Neuronal stem cell (in vitro differentiated cells): ENCODE measurements around the gene PDE6B.

Experiments used
- DNase-seq: peaks from one replicate; pipeline ENCODE4 v3.0.0-alpha.2; 2013; ENCODE audit warnings: low spot score
- H2AFZ ChIP-seq: one replicate; pipeline ENCODE4 v1.6.1; 2013; ENCODE audit warnings: mild to moderate bottlenecking, low read length, inconsistent platforms
- H2AK5ac ChIP-seq: 2 replicates; pipeline ENCODE4 v1.6.1; 2013; ENCODE audit warnings: low read depth, mild to moderate bottlenecking, inconsistent platforms, low read length, moderate library complexity, mixed read lengths
- H2BK120ac ChIP-seq: 2 replicates; pipeline ENCODE4 v1.6.1; 2013; ENCODE audit warnings: low read depth, mild to moderate bottlenecking, inconsistent platforms, low read length, moderate library complexity, mixed read lengths
- H2BK12ac ChIP-seq: one replicate; pipeline ENCODE4 v1.6.1; 2013; ENCODE audit warnings: low read length, inconsistent platforms
- H2BK15ac ChIP-seq: 2 replicates; pipeline ENCODE4 v1.6.1; 2013; ENCODE audit warnings: mild to moderate bottlenecking, low read length, inconsistent platforms, mixed read lengths
- H2BK5ac ChIP-seq: one replicate; pipeline ENCODE4 v1.6.1; 2013; ENCODE audit warnings: inconsistent platforms, mild to moderate bottlenecking, low read length, moderate library complexity
- H3K14ac ChIP-seq: one replicate; pipeline ENCODE4 v1.6.1; 2013; ENCODE audit warnings: low read length, inconsistent platforms
- H3K18ac ChIP-seq: 2 replicates; pipeline ENCODE4 v1.6.1; 2013; ENCODE audit warnings: low read length, inconsistent platforms
- H3K23ac ChIP-seq: 2 replicates; pipeline ENCODE4 v1.6.1; 2013; ENCODE audit warnings: low read depth, mild to moderate bottlenecking, mixed read lengths, low read length, inconsistent platforms; ENCODE audit not compliant: poor library complexity
- H3K27ac ChIP-seq: replicated peaks from 3 replicates; pipeline ENCODE4 v1.5.1; 2013; ENCODE audit warnings: low read length, inconsistent platforms
- H3K27me3 ChIP-seq, 3 experiments: 2 replicates each; pipeline ENCODE4 v1.6.1; 2013; ENCODE audit warnings: low read length in 3 of 3, mild to moderate bottlenecking in 2 of 3, inconsistent platforms in 1 of 3, low read depth in 1 of 3, mixed read lengths in 1 of 3, moderate library complexity in 1 of 3; ENCODE audit not compliant: control insufficient read depth in 3 of 3, insufficient read depth in 3 of 3
- H3K36me3 ChIP-seq, 2 donors: replicated peaks in 1 of 2; 2 replicates each; pipeline ENCODE4 v1.6.1; 2013; ENCODE audit warnings: low read length in 2 of 2; ENCODE audit not compliant: control insufficient read depth in 2 of 2, insufficient read depth in 2 of 2
- H3K4ac ChIP-seq: 2 replicates; pipeline ENCODE4 v1.6.1; 2013; ENCODE audit warnings: inconsistent platforms, mild to moderate bottlenecking, low read length, moderate library complexity
- H3K4me1 ChIP-seq, 2 donors: 1 replicate in 1 of 2; 2 replicates in 1 of 2; pipeline ENCODE4 v1.6.1; 2013; ENCODE audit warnings: low read length in 2 of 2, low read depth in 1 of 2; ENCODE audit not compliant: control insufficient read depth in 2 of 2, insufficient read depth in 1 of 2
- H3K4me2 ChIP-seq: one replicate; pipeline ENCODE4 v1.6.1; 2013; ENCODE audit warnings: mild to moderate bottlenecking, low read length, inconsistent platforms; ENCODE audit not compliant: insufficient read depth, poor library complexity, severe bottlenecking
- H3K4me3 ChIP-seq, 2 donors: 2 replicates each; pipeline ENCODE4 v1.5.1; 2013; ENCODE audit warnings: low read length in 2 of 2, mild to moderate bottlenecking in 2 of 2, inconsistent platforms in 1 of 2, moderate library complexity in 1 of 2
- H3K79me1 ChIP-seq: one replicate; pipeline ENCODE4 v1.6.1; 2013; ENCODE audit warnings: low read depth, mild to moderate bottlenecking, inconsistent platforms, low read length, moderate library complexity
- H3K9ac ChIP-seq: one replicate; pipeline ENCODE4 v1.6.1; 2013; ENCODE audit warnings: mild to moderate bottlenecking, low read depth, low read length, inconsistent platforms; ENCODE audit not compliant: poor library complexity
- H3K9me3 ChIP-seq, 2 donors: replicated peaks in 1 of 2; 2 replicates each; pipeline versions ENCODE3 to v1.6.1; 2013; ENCODE audit warnings: low read length in 2 of 2, mild to moderate bottlenecking in 2 of 2, inconsistent platforms in 1 of 2, low read depth in 1 of 2, mixed read lengths in 1 of 2, moderate library complexity in 1 of 2; ENCODE audit not compliant: control insufficient read depth in 2 of 2, insufficient read depth in 1 of 2
- H4K8ac ChIP-seq: one replicate; pipeline ENCODE4 v1.6.1; 2013; ENCODE audit warnings: low read depth, mild to moderate bottlenecking, inconsistent platforms, low read length, moderate library complexity
- H4K91ac ChIP-seq: one replicate; pipeline ENCODE4 v1.6.1; 2013; ENCODE audit warnings: low read length, low read depth, mild to moderate bottlenecking, inconsistent platforms; ENCODE audit not compliant: poor library complexity
- WGBS, 2 donors: extraction: QIAGEN DNeasy Blood & Tissue Kit; methylation state at CpG; one replicate each; pipeline ENCODE4 v1.1.7; 2013; ENCODE audit warnings: missing lambda C conversion rate in 2 of 2, mixed read lengths in 1 of 2; ENCODE audit not compliant: insufficient read length in 2 of 2, insufficient replicate concordance in 1 of 2; ENCODE audit errors: extremely low coverage in 2 of 2; 5-methylcytosine and 5-hydroxymethylcytosine counted together

PDE6B gene

GRCh38 chr4:658681-659667, 33.6 kb downstream of the PDE6B start:
- H2BK120ac ChIP-seq = no peak overlapping the region

GRCh38 chr4:659851-660250, 34.5 kb downstream of the PDE6B start:
- peaks cover 0 to 15% (median 0%) of the 10 kb centered on the region in 3 experiments for H3K27me3 ChIP-seq
- peak overlapping the region; percentile 83 for H3K23ac ChIP-seq
- H4K8ac ChIP-seq = no peak overlapping the region
- no peak overlapping the region for H4K91ac ChIP-seq
- H3K18ac ChIP-seq = no peak overlapping the region
- no peak overlapping the region for H2BK120ac ChIP-seq
- H3K4me1 ChIP-seq = peaks cover 0 to 6% of the 10 kb centered on the region in 2 donors
- no peak overlapping the region for H2AK5ac ChIP-seq
- no peak overlapping the region for H3K4ac ChIP-seq
- no peak for DNase-seq
- H2BK5ac ChIP-seq = no peak overlapping the region
- no peak overlapping the region for H2BK15ac ChIP-seq
- H3K79me1 ChIP-seq = peaks cover 4% of the 10 kb centered on the region
- H3K4me2 ChIP-seq = no peak overlapping the region
- H2BK12ac ChIP-seq = no peak overlapping the region
- H3K36me3 ChIP-seq = peaks cover 0 to 8% of the 10 kb centered on the region in 2 donors
- H3K9me3 ChIP-seq = peaks cover 0 to 7% of the 10 kb centered on the region in 2 donors
- peak overlapping the region; percentile 61 for H3K14ac ChIP-seq
- no peak overlapping the region for H3K27ac ChIP-seq
- no peak overlapping the region for H3K9ac ChIP-seq
- no CpG with 5 or more reads among the region's 8 CpGs for whole genome bisulfite sequencing, 2 donors
- H2AFZ ChIP-seq = no peak overlapping the region
- peak overlapping the region in 1 of 2 donors; percentile 58 for H3K4me3 ChIP-seq

More at GRCh38 chr4:658681-659667, 33.6 kb downstream of the PDE6B start:
- Histone ChIP-seq H3K79me1 (peaks cover 4% of the 10 kb centered on the region), H2BK5ac (no peak overlapping the region), H2AK5ac (no peak overlapping the region), H3K4me2 (no peak overlapping the region), H4K91ac (peak overlapping the region; percentile 38), H3K4me3 (peak overlapping the region in 1 of 2 donors; percentile 28), H2BK15ac (no peak overlapping the region), H3K9me3 (peaks cover 0 to 7% of the 10 kb centered on the region in 2 donors), H3K14ac (peak overlapping the region; percentile 61), H3K18ac (peak overlapping the region; percentile 38), H3K27me3 (peaks cover 0 to 14% (median 2%) of the 10 kb centered on the region in 3 experiments), H4K8ac (no peak overlapping the region), H3K27ac (no peak overlapping the region), H2BK12ac (no peak overlapping the region), H3K4ac (no peak overlapping the region), H3K4me1 (peaks cover 0 to 3% of the 10 kb centered on the region in 2 donors), H3K36me3 (peaks cover 0 to 8% of the 10 kb centered on the region in 2 donors), H3K9ac (no peak overlapping the region), H2AFZ (no peak overlapping the region), H3K23ac (peak overlapping the region; percentile 83)
- WGBS, 2 donors = no CpG with 5 or more reads among the region's 32 CpGs
- no peak for DNase-seq

GRCh38 chr4:660401-660800, 35.0 kb downstream of the PDE6B start:
- Histone ChIP-seq H2BK12ac (no peak overlapping the region), H3K4ac (no peak overlapping the region), H3K27ac (no peak overlapping the region), H3K23ac (no peak overlapping the region), H2AK5ac (no peak overlapping the region), H2BK5ac (no peak overlapping the region), H3K4me1 (peaks cover 0 to 6% of the 10 kb centered on the region in 2 donors), H3K9ac (no peak overlapping the region), H3K14ac (no peak overlapping the region), H2BK120ac (no peak overlapping the region), H4K91ac (no peak overlapping the region), H3K4me2 (no peak overlapping the region), H3K4me3 (no peak overlapping the region), H3K36me3 (peaks cover 0 to 8% of the 10 kb centered on the region in 2 donors), H3K79me1 (peaks cover 4% of the 10 kb centered on the region), H4K8ac (no peak overlapping the region), H3K18ac (no peak overlapping the region), H2BK15ac (no peak overlapping the region), H3K27me3 (peaks cover 0 to 19% (median 0%) of the 10 kb centered on the region in 3 experiments), H2AFZ (no peak overlapping the region), H3K9me3 (peaks cover 0 to 7% of the 10 kb centered on the region in 2 donors)
- WGBS, 2 donors = no CpG with 5 or more reads among the region's 10 CpGs
- no peak for DNase-seq

- no peak for DNase-seq
- Histone ChIP-seq H4K8ac (no peak overlapping the region), H2BK12ac (no peak overlapping the region), H2BK15ac (no peak overlapping the region), H2AK5ac (no peak overlapping the region), H3K27me3 (peaks cover 0 to 19% (median 0%) of the 10 kb centered on the region in 3 experiments), H3K23ac (no peak overlapping the region), H3K4ac (no peak overlapping the region), H4K91ac (no peak overlapping the region), H3K4me3 (no peak overlapping the region), H3K79me1 (peaks cover 2% of the 10 kb centered on the region), H3K14ac (no peak overlapping the region), H3K4me1 (peaks cover 0 to 6% of the 10 kb centered on the region in 2 donors), H3K36me3 (peaks cover 0 to 8% of the 10 kb centered on the region in 2 donors), H3K18ac (no peak overlapping the region), H3K9ac (no peak overlapping the region), H2BK120ac (no peak overlapping the region), H3K27ac (no peak overlapping the region), H2AFZ (no peak overlapping the region), H3K4me2 (no peak overlapping the region), H3K9me3 (peaks cover 0 to 7% of the 10 kb centered on the region in 2 donors), H2BK5ac (no peak overlapping the region)
- WGBS, 2 donors = no CpG with 5 or more reads among the region's 3 CpGs
Measured at GRCh38 chr4:661231-661630, 35.9 kb downstream of the PDE6B start.
